ENCODE measurements around the gene APOBEC3C. TPM values are rescaled to one million over a fixed set of nuclear protein-coding genes. Genes with fewer than 3 reads are reported as not detected.
A peak's percentile ranks its signal among the peaks of the same experiment; 100 is the strongest.
"Not testable (repeated sequence)": the region's sequence is repeated elsewhere in the genome, so short reads cannot be mapped to it uniquely, and the experiment has no call there.

The APOBEC3C gene
- total RNA-seq, 1 donor from 2014 or later = 34.7 TPM

DNA sequence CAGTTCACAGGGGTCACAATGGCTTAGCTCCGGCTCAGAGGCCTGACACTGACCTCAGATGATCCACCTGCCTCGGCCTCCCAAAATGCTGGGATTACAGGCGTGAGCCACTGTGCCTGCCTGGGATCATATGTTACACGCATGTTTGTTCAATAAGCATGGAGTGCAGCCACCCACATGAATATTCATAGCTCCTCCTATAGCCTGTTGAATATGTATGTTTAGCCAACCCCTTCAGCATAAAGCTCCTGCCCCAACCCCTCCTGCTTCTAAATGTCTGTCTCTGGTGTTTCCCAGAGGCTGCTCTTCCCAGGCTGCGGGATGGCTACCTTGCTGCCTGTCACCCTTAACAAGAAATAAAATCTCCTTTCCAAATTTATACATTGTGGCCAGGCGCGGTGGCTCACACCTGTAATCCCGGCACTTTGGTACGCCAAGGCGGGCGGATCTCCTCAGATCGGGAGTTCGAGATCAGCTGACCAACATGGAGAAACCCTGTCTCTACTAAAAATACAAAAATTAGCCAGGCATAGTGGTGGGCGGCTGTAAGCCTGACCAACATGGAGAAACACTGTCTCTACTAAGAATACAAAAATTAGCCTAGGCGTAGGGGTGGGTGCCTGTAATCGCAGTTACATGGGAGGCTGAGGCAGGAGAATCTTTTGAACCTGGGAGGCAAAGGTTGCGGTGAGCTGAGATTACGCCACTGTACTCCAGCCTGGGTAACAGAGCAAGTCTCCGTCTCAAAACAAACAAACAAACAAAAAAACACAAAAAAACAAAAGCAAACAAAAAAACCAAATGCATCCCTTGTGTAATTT, 25.5 kb downstream of the APOBEC3C start:
- DNase-seq (ENCODE audit: low spot score in 2 of 2, unreplicated experiment in 2 of 2) = no peak
- Mint-ChIP-seq H3K36me3 (no peaks in the 10 kb centered on the region), H3K4me1 (peaks cover 23% of the 10 kb centered on the region), H3K27me3 (ENCODE audit: low read depth) (no peaks in the 10 kb centered on the region), H3K27ac (peak overlapping the region; percentile 79), H3K9me3 (no peaks in the 10 kb centered on the region), H3K4me3 (peak overlapping the region; percentile 82)
- TF ChIP-seq, protein P1, sequence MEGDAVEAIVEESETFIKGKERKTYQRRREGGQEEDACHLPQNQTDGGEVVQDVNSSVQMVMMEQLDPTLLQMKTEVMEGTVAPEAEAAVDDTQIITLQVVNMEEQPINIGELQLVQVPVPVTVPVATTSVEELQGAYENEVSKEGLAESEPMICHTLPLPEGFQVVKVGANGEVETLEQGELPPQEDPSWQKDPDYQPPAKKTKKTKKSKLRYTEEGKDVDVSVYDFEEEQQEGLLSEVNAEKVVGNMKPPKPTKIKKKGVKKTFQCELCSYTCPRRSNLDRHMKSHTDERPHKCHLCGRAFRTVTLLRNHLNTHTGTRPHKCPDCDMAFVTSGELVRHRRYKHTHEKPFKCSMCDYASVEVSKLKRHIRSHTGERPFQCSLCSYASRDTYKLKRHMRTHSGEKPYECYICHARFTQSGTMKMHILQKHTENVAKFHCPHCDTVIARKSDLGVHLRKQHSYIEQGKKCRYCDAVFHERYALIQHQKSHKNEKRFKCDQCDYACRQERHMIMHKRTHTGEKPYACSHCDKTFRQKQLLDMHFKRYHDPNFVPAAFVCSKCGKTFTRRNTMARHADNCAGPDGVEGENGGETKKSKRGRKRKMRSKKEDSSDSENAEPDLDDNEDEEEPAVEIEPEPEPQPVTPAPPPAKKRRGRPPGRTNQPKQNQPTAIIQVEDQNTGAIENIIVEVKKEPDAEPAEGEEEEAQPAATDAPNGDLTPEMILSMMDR (IDR thresholded peaks at IDR 0.05; ENCODE audit: unreplicated experiment) = no peak

DNA sequence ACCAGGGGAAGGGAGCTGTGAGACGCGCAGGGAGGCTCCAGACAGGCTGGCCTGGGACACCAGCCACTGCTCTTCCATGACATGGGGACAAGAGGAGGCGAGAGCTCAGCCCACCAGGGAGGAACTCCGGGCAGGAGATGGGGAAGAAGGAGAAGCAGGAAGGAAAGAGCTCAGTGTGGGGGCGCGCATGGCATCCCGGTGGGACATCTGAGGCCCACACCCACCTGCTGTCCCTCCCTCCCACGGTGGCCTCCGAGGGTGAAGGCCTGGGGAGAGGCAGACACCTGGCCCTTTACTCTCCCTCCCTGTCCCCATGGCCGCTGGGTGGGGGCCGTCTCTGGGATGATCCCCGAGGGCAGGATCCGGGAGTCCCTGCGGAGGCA, 26.1 kb downstream of the APOBEC3C start:
- peaks cover 23% of the 10 kb centered on the region for H3K4me1 Mint-ChIP-seq
- H3K9me3 Mint-ChIP-seq; DNase-seq (ENCODE audit: low spot score in 2 of 2, unreplicated experiment in 2 of 2): not testable (repeated sequence)

DNA sequence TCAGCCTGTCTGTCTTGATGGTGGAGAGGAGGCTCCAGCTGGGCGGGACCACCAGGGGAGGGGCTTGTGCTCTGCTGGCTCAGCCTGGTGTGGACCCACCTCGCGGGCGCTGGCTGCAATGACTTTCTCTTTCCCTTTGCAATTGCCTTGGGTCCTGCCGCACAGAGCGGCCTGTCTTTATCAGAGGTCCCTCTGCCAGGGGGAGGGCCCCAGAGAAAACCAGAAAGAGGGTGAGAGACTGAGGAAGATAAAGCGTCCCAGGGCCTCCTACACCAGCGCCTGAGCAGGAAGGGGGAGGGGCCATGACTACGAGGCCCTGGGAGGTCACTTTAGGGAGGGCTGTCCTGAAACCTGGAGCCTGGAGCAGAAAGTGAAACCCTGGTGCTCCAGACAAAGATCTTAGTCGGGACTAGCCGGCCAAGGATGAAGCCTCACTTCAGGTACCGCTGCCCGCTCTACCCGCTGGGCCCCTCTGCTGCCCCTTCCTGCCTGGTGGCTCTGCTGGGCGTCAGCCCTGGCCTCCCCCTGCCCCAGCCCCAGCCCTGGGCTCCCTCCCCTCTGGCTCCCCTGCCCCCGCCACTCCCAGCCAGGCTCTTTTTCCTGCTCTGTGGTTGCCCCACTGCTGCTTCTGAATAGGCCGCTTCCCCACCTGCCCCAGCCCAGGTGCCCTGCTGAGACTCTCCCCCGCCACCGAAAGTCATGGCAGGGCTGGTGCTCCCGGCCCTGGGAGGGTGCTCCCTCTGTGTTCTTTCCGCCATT, 26.7 kb downstream of the APOBEC3C start, which contains the start of gene APOBEC3F:
Gene APOBEC3F (plus strand): TSS at position 327 of the 759 bp plus-strand sequence. CDS start 97 bp downstream, at position 424.
- Mint-ChIP-seq H3K27ac (peak within 1 kb of the TSS; percentile 97), H3K4me3 (peak within 1 kb of the TSS; percentile 82), H3K4me1 (peaks cover 23% of the 10 kb centered on the region)
- H3K9me3 Mint-ChIP-seq; H3K27me3 Mint-ChIP-seq (ENCODE audit: low read depth); H3K36me3 Mint-ChIP-seq: not testable (repeated sequence)
- peak in 1 of 2 experiments; percentile 51 for DNase-seq (ENCODE audit: low spot score in 2 of 2, unreplicated experiment in 2 of 2)

More for the DNA sequence above, 26.1 kb downstream of the APOBEC3C start:
- H3K27ac Mint-ChIP-seq = peak overlapping the region; percentile 79
- not testable (repeated sequence) for H3K36me3 Mint-ChIP-seq; H3K27me3 Mint-ChIP-seq (ENCODE audit: low read depth)
- H3K4me3 Mint-ChIP-seq = peak overlapping the region; percentile 82

DNA sequence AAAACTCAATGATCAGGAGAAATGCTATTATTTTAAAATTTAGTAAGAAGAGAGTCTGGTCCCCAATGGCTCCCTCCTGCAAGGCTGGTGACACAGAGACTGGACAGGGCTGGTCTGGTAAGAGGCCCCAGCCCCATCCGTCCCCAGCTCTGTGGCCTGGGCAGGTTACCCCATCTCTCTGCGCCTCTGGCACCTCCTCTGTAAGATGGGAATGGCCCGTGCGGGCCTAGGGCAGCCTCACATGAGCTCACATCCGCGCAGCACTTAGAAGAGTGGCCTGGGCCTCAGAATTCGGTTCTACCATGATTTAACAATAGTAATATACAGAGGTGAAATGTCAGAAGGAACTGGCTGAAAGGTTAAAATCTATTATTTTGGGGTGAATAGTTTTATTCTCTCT, 27.9 kb downstream of the APOBEC3C start:
- Mint-ChIP-seq H3K27ac (no peak overlapping the region), H3K4me3 (peak overlapping the region; percentile 82), H3K4me1 (peaks cover 20% of the 10 kb centered on the region), H3K36me3 (peaks cover 3% of the 10 kb centered on the region), H3K27me3 (ENCODE audit: low read depth) (no peaks in the 10 kb centered on the region), H3K9me3 (no peaks in the 10 kb centered on the region)
- TF ChIP-seq, protein P1 (IDR thresholded peaks at IDR 0.05; ENCODE audit: unreplicated experiment) = no peak
- no peak for DNase-seq (ENCODE audit: low spot score in 2 of 2, unreplicated experiment in 2 of 2)

DNA sequence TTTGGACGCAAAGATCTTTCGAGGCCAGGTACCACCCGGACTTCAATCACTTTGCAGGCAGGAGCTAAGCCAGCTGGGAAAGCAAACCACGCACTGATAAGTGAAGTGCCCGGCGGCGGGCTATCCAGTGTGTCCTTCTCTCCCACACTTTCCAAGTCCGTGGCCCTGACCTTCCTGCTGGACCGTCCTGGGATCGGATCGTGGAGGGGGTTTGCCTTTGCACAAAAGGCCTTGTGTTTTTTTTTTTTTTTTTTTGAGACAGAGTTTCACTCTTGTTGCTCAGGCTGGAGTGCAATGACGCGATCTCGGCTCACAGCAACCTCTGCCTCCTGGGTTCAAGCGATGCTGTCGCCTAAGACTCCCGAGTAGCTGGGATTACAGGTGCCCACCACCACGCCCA, 29.0 kb downstream of the APOBEC3C start:
- not testable (repeated sequence) for H3K27ac Mint-ChIP-seq; H3K9me3 Mint-ChIP-seq; H3K4me3 Mint-ChIP-seq; DNase-seq (ENCODE audit: low spot score in 2 of 2, unreplicated experiment in 2 of 2); H3K27me3 Mint-ChIP-seq (ENCODE audit: low read depth); H3K36me3 Mint-ChIP-seq
- peaks cover 20% of the 10 kb centered on the region for H3K4me1 Mint-ChIP-seq

DNA sequence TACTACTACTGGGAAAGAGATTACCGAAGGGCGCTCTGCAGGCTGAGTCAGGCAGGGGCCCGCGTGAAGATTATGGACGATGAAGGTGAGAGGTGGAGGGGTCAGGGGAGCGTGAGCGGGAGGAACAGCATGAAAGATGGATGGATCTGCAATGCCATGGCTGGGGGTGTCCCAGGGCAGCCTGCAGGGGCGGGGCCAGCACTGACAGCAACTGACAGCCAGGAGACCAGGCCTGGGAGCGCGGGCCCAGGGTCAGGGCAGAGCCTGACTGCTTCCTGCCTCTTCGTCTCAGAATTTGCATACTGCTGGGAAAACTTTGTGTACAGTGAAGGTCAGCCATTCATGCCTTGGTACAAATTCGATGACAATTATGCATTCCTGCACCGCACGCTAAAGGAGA, 31.1 kb downstream of the APOBEC3C start:
- not testable (repeated sequence) for H3K36me3 Mint-ChIP-seq; H3K27ac Mint-ChIP-seq; H3K9me3 Mint-ChIP-seq; DNase-seq (ENCODE audit: low spot score in 2 of 2, unreplicated experiment in 2 of 2); H3K4me3 Mint-ChIP-seq; H3K27me3 Mint-ChIP-seq (ENCODE audit: low read depth)
- peaks cover 15% of the 10 kb centered on the region for H3K4me1 Mint-ChIP-seq

DNA sequence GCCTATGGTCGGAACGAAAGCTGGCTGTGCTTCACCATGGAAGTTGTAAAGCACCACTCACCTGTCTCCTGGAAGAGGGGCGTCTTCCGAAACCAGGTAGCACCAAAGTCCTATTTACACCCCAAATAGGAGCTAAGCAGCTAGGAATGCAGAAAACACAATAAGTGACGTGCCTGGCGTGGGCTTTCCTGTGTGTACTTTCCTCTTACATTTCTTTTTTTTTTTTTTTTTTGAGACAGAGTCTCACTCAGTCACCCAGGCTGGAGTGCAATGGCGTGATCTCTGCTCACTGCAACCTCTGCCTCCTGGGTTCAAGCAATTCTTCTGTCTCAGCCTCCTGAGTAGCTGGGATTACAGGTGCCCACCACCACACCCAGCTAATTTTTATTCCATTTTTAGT, 35.4 kb downstream of the APOBEC3C start:
- H3K4me3 Mint-ChIP-seq; H3K9me3 Mint-ChIP-seq; H3K27ac Mint-ChIP-seq; H3K36me3 Mint-ChIP-seq; H3K4me1 Mint-ChIP-seq; DNase-seq (ENCODE audit: low spot score in 2 of 2, unreplicated experiment in 2 of 2); H3K27me3 Mint-ChIP-seq (ENCODE audit: low read depth): not testable (repeated sequence)

DNA sequence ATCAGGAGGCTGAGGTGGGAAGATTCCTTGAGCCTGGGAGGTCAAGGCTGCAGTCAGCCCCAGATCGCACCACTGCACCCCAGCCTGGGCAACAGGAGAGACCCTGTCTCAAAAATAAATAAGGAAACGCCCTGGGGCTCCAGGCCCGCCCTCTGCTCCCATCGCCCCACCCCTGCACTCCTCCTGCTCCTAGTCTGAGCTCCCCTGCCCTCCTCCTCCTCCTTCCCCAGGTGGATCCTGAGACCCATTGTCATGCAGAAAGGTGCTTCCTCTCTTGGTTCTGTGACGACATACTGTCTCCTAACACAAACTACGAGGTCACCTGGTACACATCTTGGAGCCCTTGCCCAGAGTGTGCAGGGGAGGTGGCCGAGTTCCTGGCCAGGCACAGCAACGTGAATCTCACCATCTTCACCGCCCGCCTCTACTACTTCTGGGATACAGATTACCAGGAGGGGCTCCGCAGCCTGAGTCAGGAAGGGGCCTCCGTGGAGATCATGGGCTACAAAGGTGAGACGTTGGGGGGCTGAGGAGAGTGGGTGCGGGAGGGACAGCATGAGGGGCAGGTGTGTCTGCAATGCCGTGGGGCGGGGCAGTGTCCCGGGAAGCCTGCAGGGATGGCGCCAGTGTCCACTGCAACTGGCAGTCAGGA, 37.9 kb downstream of the APOBEC3C start:
- not testable (repeated sequence) for DNase-seq (ENCODE audit: low spot score in 2 of 2, unreplicated experiment in 2 of 2); H3K9me3 Mint-ChIP-seq; H3K4me3 Mint-ChIP-seq; H3K4me1 Mint-ChIP-seq; H3K27me3 Mint-ChIP-seq (ENCODE audit: low read depth); H3K36me3 Mint-ChIP-seq; H3K27ac Mint-ChIP-seq
